RPMI7951 (cell line): Measurements from ENCODE around the gene TIAM2. TPM values are rescaled to one million over a fixed set of nuclear protein-coding genes. Genes with fewer than 3 reads are reported as not detected.
"Not testable (repeated sequence)": the region's sequence is repeated elsewhere in the genome, so short reads cannot be mapped to it uniquely, and the experiment has no call there.

Experiments used
- DNase-seq: peaks from one replicate; pipeline ENCODE4 v3.0.0-alpha.2; 2012; ENCODE audit warnings: low read depth
- total RNA-seq: library from RNA; depleted of rRNA; stranded (reverse); fragments of >200 nt; shearing (Covaris generic); gene quantifications from 2 replicates; pipeline ENCODE4 v1.2.3, GENCODE V29; 2014

TIAM2 gene
- total RNA-seq, 1 experiment from 2014 or later: 18.3 TPM

GRCh38 chr6:155162682-155163081 is 167.6 kb downstream of the TIAM2 start:
- DNase-seq: no peak

- DNase-seq: no peak
Observed at GRCh38 chr6:155163601-155164000, 168.5 kb downstream of the TIAM2 start.

- no peak for DNase-seq
Observed at GRCh38 chr6:155165029-155165710, 170.1 kb downstream of the TIAM2 start.

GRCh38 chr6:155170519-155170918 is 175.4 kb downstream of the TIAM2 start:
- DNase-seq: no peak

DNA sequence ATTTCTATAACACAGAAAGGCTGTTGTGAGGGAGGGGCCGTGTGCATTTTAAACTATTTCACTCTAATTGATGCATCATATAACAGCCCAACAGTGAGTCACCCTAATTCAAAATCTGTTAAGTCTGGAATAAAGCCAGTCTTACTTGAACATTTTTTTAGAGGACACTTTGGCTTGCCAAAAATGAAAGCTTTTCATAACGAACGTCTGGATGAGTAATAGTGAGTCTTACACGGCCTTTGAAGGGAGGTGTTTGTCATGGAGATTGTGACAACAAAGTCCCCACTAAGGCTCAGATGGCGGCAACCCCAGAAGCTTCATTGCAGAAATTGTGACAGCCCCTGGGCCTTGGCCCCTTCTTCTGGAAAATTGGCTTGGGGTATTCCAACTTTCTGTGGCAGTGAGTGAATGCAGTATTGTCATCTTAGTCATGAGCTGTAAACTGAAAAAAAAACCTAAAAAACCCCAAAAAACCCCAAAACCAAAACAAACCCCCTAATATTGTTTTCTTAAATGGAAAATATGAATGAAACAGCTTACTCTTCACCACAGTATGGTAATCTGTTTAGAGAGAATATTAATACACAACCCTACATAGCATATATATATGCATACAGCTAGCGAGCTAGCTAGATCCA is 176.1 kb downstream of the TIAM2 start:
- peak; percentile 98 for DNase-seq

- peak; percentile 60 for DNase-seq
Observed at GRCh38 chr6:155171747-155172449, 176.8 kb downstream of the TIAM2 start.

- DNase-seq: no peak
Observed at GRCh38 chr6:155173488-155173887, 178.4 kb downstream of the TIAM2 start.

- peak; percentile 84 for DNase-seq
Observed at GRCh38 chr6:155174576-155175211, 179.6 kb downstream of the TIAM2 start.

DNA sequence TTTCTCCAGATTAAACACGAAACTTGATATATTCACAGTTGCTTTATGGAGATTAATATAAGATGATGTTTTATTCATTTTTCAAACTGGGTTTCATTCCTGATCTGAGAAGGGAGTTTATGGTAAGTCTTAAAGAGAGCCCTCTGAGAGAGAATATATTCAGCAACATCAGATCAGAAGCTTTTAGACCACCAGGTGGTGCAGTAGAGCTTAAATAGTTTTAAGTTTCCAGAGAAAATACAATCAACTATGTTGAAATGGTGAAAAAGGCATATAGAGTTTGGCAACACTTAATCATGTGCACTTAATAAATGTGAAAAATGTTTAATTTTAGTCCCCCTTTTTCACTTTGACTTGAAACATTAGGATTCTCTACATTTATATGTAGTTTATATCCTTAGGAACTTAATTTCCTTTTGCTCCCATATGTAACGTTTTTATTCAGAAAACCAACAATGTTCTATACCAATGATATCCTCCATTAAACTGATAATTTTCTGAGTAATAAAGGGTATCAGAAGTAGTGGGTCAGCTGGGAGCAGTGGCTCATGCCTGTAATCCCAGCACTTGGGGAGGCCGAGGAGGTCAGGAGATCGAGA is 182.3 kb downstream of the TIAM2 start:
- peak; percentile 66 for DNase-seq

GRCh38 chr6:155181498-155181897 is 186.4 kb downstream of the TIAM2 start:
- DNase-seq: no peak

GRCh38 chr6:155182103-155182502 is 187.0 kb downstream of the TIAM2 start:
- no peak for DNase-seq

GRCh38 chr6:155183095-155183494 is 188.0 kb downstream of the TIAM2 start:
- no peak for DNase-seq

DNA sequence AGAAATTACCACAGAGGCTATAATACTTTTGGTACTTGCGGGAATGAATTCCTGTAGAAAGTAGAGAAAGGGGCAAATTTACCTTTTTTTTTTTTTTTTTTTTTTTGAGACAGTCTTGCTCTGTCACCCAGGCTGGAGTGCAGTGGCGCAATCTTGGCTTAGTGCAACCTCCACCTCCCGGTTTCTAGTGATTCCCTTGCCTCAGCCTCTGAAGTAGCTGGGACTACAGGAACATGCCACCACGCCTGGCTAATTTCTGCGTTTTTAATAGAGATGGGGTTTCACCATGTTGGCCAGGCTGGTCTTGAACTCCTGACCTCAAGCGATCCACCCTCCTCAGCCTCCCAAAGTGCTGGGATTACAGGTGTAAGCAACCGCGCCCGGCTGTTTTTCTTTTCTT is 189.9 kb downstream of the TIAM2 start:
- DNase-seq: not testable (repeated sequence)

DNA sequence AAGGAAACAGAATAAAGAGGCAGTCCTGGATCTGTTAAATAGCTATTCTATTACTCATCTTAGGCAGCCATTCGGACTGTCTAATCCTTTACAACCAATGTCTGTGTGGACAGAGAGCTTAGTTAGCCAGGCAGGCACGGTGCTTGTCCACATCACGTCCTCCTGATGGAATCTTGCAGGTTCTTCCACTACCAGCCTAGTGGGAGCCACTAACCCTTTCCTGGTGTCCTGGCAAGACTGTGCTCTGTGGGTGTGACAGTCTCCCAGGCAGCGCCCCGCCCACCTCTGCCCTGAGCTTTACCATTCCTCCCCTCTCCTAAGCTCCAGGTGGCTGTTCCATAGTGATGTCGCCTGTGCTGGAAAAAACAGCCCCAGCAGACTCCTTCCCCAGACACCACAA is 190.4 kb downstream of the TIAM2 start:
- DNase-seq: peak; percentile 25

DNA sequence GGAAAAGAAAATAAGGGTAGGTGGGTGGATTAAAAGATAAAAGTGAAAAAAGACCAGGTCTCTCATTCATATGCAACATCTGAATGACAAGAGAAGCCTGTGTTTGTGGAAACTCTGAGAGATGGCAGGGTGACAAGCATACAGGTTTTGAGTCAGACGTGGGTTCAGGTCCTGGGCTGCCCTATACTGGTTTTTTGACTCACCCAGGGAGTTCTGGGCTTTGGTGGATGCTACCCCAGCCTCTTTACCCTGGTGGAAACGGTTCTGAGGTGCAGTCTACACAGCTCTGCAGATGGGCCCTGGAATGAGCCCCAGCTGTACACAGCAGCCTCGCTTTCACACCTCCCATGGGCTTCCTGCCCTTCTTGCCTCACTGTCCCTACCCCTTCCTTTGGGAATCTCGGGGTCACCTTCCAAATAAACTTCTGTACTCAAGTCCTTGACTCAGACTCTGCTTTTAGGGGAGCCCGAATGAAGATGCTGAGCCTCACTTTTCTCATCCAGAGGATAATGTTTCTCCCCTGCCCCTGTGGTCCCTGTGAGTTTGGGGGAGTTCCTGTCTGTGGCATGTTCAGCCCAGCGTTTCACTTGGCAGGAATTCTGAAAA is 191.0 kb downstream of the TIAM2 start:
- no peak for DNase-seq

GRCh38 chr6:155187106-155187505 is 192.0 kb downstream of the TIAM2 start:
- DNase-seq: no peak

DNA sequence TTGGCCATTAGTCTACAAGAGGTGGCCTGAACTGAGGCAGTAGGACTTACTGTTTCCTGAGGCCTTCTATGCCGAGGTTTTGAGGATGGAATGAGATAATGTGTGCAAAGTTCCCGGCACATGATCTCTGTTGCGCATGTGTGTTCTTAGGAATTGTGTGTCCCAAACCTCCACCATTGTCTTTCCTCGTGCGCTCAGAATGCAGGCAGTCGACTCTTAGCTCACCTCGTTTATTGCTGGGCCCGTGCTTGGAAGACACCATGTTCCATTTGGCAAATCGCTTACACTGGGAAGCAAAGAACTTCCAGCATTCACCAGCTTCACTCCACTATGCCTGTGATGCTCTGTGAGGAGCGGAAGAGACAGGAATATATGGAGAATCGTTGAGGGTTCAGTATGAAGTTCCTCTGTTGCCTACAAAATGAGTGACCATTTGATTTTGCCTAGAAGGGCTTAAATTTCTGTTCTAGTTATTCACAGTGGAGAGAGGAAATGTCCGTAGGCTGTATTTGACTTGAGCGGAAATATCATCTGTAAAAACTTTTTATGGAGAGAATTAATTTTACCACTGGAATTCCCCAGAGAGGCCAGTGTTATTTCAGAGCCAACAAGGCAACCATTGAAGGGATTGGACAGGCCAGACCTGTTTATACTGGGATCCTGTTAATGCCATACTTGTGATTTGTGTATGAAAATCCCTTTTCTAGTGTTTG is 193.0 kb downstream of the TIAM2 start:
- DNase-seq: peak; percentile 80

DNA sequence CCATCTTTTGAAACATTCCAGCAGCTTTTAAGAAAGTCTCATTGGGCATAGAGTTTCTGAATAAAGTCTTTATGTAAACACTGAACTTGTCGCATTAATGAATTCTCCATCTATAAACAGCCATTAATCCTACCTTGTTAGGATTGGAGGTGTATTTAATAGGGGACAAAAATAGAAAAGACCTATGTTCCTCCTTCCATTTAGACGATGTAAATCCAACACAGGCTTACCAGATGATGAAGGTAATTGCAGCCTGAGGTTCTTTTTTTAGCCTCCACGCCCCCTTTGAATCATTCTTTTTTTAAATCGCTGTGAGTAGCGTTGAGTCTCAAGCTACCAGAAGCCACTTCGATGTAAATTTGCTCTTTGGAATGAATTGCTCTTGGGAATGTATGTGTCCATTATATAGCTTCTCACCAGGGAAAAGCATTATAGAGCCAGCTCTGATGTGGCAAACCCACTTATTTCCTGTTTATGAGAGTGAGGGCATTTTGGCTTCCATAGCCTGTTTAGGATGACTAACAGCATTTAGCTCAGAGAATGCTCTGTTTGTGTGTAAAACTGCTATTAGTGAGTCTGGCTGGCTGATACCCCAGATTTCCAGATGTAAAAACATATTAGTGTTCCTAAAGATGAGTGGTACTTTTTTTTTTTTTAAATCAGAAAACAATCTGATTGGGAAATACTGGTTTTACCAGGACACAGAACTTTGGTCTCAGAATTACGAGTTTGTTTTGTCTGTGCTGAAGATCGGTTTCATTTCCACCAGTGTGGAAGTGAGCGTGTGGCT is 193.8 kb downstream of the TIAM2 start:
- DNase-seq: peak; percentile 91

- no peak for DNase-seq
Observed at GRCh38 chr6:155190677-155191076, 195.6 kb downstream of the TIAM2 start.

DNA sequence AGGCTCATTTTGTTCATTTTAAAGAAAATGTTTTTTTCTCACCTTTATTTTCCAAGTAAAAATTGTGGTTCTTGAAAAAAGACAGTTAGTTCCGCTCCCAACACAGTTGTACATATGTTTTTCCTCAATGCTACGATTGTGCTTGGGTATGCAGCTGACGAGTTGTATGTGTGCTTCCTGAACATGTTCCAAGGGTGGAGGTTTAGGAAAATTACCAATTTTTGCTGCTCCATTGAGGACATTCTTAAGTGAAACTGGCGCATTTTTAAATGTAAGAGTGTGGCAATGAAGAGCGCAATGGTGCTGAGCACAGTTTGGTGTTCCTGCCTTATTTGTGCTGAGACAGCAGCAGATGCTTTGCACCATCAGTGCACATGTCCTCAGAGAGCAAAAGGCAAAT is 198.4 kb downstream of the TIAM2 start:
- no peak for DNase-seq
